ENCODE measurements around the gene PTPN13. TPM values are rescaled to one million over a fixed set of nuclear protein-coding genes. Genes with fewer than 3 reads are reported as not detected.
A peak's percentile ranks its signal among the peaks of the same experiment; 100 is the strongest.

PTPN13 gene
- total RNA-seq, 2 donors from 2014 or later, result 130 to 238 TPM

DNA sequence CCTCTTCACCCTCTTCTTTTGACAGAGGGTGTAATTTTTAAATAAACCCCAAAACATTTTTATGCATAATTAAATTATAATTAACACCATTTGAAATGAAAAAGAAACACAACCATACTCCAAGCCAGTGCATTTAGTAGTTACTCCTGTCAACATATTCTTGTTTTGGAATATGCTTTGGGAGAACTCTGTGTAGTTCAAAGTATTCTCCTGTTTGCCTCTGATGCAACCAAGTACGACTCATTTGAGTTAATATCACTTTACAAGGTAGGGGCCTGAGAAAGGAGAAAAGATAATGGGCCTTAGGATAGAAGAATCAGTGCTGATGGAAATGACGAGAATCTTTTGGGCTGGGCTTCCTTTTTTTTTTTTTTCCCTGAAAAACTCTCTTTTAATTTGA, 2.7 kb downstream of the PTPN13 start:
- Mint-ChIP-seq H3K9me3 (no peaks in the 10 kb centered on the region), H3K36me3 (ENCODE audit: low read depth) (peaks cover 2% of the 10 kb centered on the region), H3K4me1 (peaks cover 35% of the 10 kb centered on the region), H3K4me3 (peak overlapping the region; percentile 98), H3K27ac (no peak overlapping the region), H3K27me3 (ENCODE audit: insufficient read depth) (no peaks in the 10 kb centered on the region)
- Histone ChIP-seq H3K9me3 (ENCODE audit: control insufficient read depth, low read length) (no peaks in the 10 kb centered on the region), H3K27ac (ENCODE audit: low read depth, low read length) (no peak overlapping the region), H3K9ac (ENCODE audit: extremely low read depth, low read length, poor library complexity, severe bottlenecking) (peak overlapping the region; percentile 3), H3K4me3 (ENCODE audit: low read length) (peak overlapping the region; percentile 96), H3K36me3 (ENCODE audit: control insufficient read depth, insufficient read depth, low read length) (no peaks in the 10 kb centered on the region), H3K27me3 (ENCODE audit: control insufficient read depth, insufficient read depth, low read length, poor library complexity, severe bottlenecking) (no peaks in the 10 kb centered on the region), H3K4me1 (ENCODE audit: control insufficient read depth, insufficient read depth, low read length) (peaks cover 13% of the 10 kb centered on the region)
- 78 to 88% methylated on average over 1 to 2 of the region's 2 CpGs for WGBS, 2 experiments (ENCODE audit: insufficient coverage in 1 of 2, insufficient read length in 1 of 2)
- TF ChIP-seq CTCF (conservative IDR thresholded peaks at IDR 0.05), result no peak
- DNase-seq, result no peak

GRCh38 chr4:86600007-86600653, 6.0 kb downstream of the PTPN13 start:
- no peak for TF ChIP-seq CTCF (conservative IDR thresholded peaks at IDR 0.05)
- H3K36me3 ChIP-seq (ENCODE audit: control insufficient read depth, insufficient read depth, low read length), result no peaks in the 10 kb centered on the region
- no peaks in the 10 kb centered on the region for H3K27me3 ChIP-seq (ENCODE audit: control insufficient read depth, insufficient read depth, low read length, poor library complexity, severe bottlenecking)
- Mint-ChIP-seq H3K4me1 (peaks cover 26% of the 10 kb centered on the region), H3K27me3 (ENCODE audit: insufficient read depth) (no peaks in the 10 kb centered on the region), H3K36me3 (ENCODE audit: low read depth) (peaks cover 2% of the 10 kb centered on the region), H3K27ac (no peak overlapping the region), H3K4me3 (no peak overlapping the region), H3K9me3 (no peaks in the 10 kb centered on the region)
- WGBS, 2 experiments (ENCODE audit: insufficient coverage in 1 of 2, insufficient read length in 1 of 2), result 100% methylated on average over 1 of the region's 1 CpG
- no peak overlapping the region for H3K4me3 ChIP-seq (ENCODE audit: low read length)
- H3K9ac ChIP-seq (ENCODE audit: extremely low read depth, low read length, poor library complexity, severe bottlenecking), result no peak overlapping the region
- peaks cover 5% of the 10 kb centered on the region for H3K4me1 ChIP-seq (ENCODE audit: control insufficient read depth, insufficient read depth, low read length)
- H3K9me3 ChIP-seq (ENCODE audit: control insufficient read depth, low read length), result no peaks in the 10 kb centered on the region
- no peak overlapping the region for H3K27ac ChIP-seq (ENCODE audit: low read depth, low read length)
- DNase-seq, result no peak

- no peak overlapping the region for H3K27ac Mint-ChIP-seq
Observed at GRCh38 chr4:86603311-86603885, 9.3 kb downstream of the PTPN13 start.

More at GRCh38 chr4:86603311-86603885, 9.3 kb downstream of the PTPN13 start:
- Mint-ChIP-seq H3K4me3 (no peak overlapping the region), H3K4me1 (peaks cover 14% of the 10 kb centered on the region), H3K9me3 (no peaks in the 10 kb centered on the region), H3K27me3 (ENCODE audit: insufficient read depth) (no peaks in the 10 kb centered on the region), H3K36me3 (ENCODE audit: low read depth) (no peaks in the 10 kb centered on the region)
- Histone ChIP-seq H3K4me3 (ENCODE audit: low read length) (no peak overlapping the region), H3K4me1 (ENCODE audit: control insufficient read depth, insufficient read depth, low read length) (peaks cover 5% of the 10 kb centered on the region), H3K36me3 (ENCODE audit: control insufficient read depth, insufficient read depth, low read length) (peaks cover 9% of the 10 kb centered on the region), H3K27ac (ENCODE audit: low read depth, low read length) (no peak overlapping the region), H3K9me3 (ENCODE audit: control insufficient read depth, low read length) (no peaks in the 10 kb centered on the region), H3K9ac (ENCODE audit: extremely low read depth, low read length, poor library complexity, severe bottlenecking) (no peak overlapping the region), H3K27me3 (ENCODE audit: control insufficient read depth, insufficient read depth, low read length, poor library complexity, severe bottlenecking) (no peaks in the 10 kb centered on the region)
- WGBS, 2 experiments (ENCODE audit: insufficient coverage in 1 of 2, insufficient read length in 1 of 2), result 94% methylated on average over 1 of the region's 1 CpG; no CpG with 5 or more reads in 1 of the 2 experiments
- no peak for DNase-seq
- no peak for TF ChIP-seq CTCF (conservative IDR thresholded peaks at IDR 0.05)
